HG03354 (cell line): ENCODE data around the gene THRSP.
"Not testable (repeated sequence)": the region's sequence is repeated elsewhere in the genome, so short reads cannot be mapped to it uniquely, and the experiment has no call there.

Experiments used
- ATAC-seq: cut with Tn5 transposase; IDR thresholded peaks from one replicate; pipeline ENCODE4 v1.9.1; 2021; ENCODE audit warnings: mild to moderate bottlenecking; ENCODE audit not compliant: unreplicated experiment, poor library complexity, severe bottlenecking

Gene THRSP

GRCh38 chr11:78037825-78038620 is 25.6 kb upstream of the THRSP start:
- ATAC-seq, result no peak

- ATAC-seq, result no peak
Measured at GRCh38 chr11:78038697-78039313, 24.9 kb upstream of the THRSP start.

GRCh38 chr11:78039391-78039918 is 24.2 kb upstream of the THRSP start:
- no peak for ATAC-seq

GRCh38 chr11:78039919-78040671 is 23.6 kb upstream of the THRSP start:
- ATAC-seq, result peak; percentile 84

GRCh38 chr11:78040691-78041379 is 22.8 kb upstream of the THRSP start:
- ATAC-seq, result no peak

- ATAC-seq, result not testable (repeated sequence)
Measured at GRCh38 chr11:78041380-78041719, 22.3 kb upstream of the THRSP start.

- ATAC-seq, result no peak
Measured at GRCh38 chr11:78041843-78042440, 21.7 kb upstream of the THRSP start.

- ATAC-seq, result no peak
Measured at GRCh38 chr11:78044706-78045105, 19.0 kb upstream of the THRSP start.

- peak; percentile 66 for ATAC-seq
Measured at GRCh38 chr11:78045851-78046485, 17.7 kb upstream of the THRSP start.

- no peak for ATAC-seq
Measured at GRCh38 chr11:78046486-78046854, 17.2 kb upstream of the THRSP start.

GRCh38 chr11:78048561-78048960 is 15.1 kb upstream of the THRSP start:
- no peak for ATAC-seq

GRCh38 chr11:78049348-78049747 is 14.3 kb upstream of the THRSP start:
- ATAC-seq, result no peak

GRCh38 chr11:78050964-78051831 is 12.5 kb upstream of the THRSP start:
- no peak for ATAC-seq

GRCh38 chr11:78054971-78055370 is 8.7 kb upstream of the THRSP start:
- ATAC-seq, result no peak

GRCh38 chr11:78056093-78056492 is 7.6 kb upstream of the THRSP start:
- no peak for ATAC-seq

GRCh38 chr11:78057462-78058055 is 6.1 kb upstream of the THRSP start:
- no peak for ATAC-seq

GRCh38 chr11:78059749-78060328 is 3.8 kb upstream of the THRSP start:
- not testable (repeated sequence) for ATAC-seq

GRCh38 chr11:78060533-78060932 is 3.1 kb upstream of the THRSP start:
- no peak for ATAC-seq
